ENCODE measurements around the gene ABHD17C.

GRCh38 chr15:80743189-80743833 lies 48.2 kb downstream of the ABHD17C start:
- TF ChIP-seq CTCF (IDR thresholded peaks at IDR 0.05) = no peak
- TF ChIP-seq POLR2A (IDR thresholded peaks at IDR 0.05) = no peak

All from right lobe of liver (tissue), 4 donors.